ENCODE data around the gene SARM1.
"Not testable (repeated sequence)": the region's sequence is repeated elsewhere in the genome, so short reads cannot be mapped to it uniquely, and the experiment has no call there.

SARM1 gene

DNA sequence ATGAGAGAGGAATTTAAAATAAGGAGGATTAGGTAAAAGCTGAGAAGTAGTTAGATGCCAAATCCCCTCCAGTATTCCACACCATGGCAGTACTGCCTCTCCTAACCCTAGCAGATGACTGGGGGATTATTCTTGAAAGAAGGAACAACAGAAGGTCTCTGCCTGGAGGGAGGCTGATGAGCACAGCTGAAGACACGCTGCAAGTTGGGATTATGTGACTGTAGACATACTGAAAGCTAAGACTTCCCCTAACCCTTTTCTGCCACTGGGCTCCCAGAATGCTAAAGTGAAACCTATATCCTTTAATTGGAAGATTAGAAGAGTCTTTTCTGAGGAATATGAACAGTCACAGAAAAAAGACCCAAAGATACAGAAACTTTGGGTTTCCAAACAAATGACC, 62.2 kb downstream of the SARM1 start:
- no peak for DNase-seq

DNA sequence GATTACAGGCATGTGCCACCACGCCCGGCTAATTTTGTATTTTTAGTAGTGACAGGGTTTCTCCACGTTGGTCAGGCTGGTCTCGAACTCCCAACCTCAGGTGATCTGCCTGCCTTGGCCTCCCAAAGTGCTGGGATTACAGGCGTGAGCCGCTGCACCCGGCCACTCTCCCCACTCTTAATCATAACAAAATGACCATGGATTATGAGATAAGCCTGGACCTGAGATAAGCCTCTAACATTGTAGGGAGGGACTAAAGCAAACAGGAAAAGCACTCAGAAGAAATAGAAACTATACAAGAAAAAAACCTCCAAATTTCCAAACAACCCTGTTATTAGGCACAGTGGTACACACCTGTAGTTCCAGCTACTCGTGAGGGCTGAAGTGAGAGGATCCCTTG, 62.8 kb downstream of the SARM1 start:
- not testable (repeated sequence) for DNase-seq

DNA sequence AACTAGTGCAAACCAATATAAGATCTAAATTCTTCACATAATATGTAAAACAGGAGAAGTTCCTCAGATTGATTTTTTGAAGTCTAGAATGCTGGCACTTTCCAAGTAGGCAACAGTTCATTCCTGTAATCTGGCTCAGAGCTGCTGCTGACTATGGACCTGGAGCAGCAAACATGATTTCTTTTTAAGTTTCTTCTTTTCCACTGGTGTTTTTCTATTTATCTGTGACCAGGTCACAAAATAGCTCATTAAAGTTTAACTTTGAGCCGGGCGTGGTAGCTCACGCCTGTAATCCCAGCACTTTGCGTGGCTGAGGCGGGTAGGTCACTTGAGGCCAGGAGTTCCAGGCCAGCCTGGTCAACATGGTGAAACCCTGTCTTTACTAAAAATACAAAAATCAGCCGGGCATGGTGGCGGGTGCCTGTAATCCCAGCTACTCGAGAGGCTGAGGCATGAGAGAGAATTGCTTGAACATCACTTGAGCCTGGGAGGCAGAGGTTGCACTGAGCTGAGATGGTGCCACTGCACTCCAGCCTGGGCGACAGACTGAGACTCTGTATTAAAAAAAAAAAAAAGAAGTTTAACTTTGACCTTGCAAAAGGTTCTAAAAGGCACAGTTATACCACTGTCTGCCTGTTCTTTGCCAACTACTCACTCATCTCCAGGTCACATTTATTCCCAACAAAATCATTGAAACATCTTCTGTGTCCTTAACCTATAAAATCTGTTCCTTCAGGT, 72.6 kb downstream of the SARM1 start:
- DNase-seq = no peak

DNA sequence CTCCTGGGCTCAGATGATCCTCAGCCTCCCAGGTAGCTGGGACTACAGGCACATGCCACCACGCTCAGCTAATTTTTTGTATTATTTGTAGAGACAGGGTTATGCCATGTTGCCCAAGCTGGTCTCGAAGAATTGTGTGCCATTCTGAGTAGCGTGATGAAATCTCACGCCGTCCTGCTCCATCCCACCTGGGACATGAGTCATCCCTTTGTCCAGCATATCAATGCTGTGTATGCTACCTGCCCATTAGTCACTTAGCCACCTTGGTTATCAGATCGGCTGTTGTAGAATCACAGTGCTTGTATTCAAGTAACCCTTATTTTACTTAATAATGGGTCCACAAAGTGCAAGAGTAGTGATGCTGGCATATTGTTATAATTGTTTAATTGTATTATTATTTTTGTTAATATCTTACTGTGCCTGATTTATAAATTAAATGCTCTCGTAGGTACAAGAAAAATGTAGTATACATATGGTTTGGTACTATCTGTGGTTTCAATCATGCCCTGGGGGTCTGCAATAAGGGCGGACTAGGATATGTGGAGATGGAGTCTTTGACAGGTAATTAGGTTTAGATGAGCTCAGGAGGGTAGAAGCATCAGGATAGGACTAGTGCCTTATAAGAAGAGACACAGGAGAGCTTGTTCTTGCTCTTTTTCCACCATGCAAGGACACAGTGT, 75.4 kb downstream of the SARM1 start:
- DNase-seq = no peak

DNA sequence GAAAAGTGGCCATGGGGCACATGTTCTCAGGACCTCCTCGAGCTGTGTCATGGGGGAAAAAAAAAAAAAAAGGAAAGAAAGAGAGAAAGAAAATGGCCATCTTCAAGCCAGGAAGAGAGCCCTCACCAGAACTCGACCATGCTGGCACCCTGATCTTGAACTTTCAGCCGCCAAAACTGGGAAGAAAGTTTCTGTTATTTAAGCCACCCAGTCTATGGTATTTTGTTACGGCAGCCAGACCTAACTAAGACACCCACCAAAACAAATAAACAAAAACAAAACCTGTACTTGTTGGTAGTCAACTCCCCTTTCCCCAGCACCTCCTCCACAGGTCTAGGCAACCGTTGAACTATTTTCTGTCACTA, 75.9 kb downstream of the SARM1 start:
- no peak for DNase-seq

DNA sequence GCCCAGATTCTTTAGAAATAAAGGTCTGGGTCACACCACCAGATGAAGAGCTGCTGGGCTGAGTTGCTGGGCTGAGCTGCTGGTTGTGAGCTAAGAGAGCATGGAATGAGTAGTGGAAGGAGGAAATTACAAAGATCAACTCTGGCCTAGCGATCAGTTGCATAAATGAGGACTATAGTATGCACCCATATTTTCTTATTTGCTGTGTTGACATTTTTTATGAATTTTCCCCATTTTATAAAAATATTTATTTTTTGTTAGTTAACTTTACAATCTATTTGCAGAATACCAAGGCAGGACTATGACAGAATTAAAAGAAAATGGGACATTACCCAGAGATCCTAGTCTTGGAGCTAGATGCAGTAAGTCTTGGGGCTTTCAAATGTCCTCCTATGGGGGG, 78.4 kb downstream of the SARM1 start:
- no peak for DNase-seq

Measured in stimulated activated CD4-positive, alpha-beta T cell treated with anti-CD3 and anti-CD28 coated beads, Interleukin-2, amount 100 ng/mL, for 24 hours (primary cell).